BLaER1 (cell line): ENCODE measurements around the gene PTPRN2.
A peak's percentile ranks its signal among the peaks of the same experiment; 100 is the strongest.

Experiments used
- H3K27ac ChIP-seq: shearing (Covaris generic); formaldehyde crosslinking; 2 replicates; pipeline ENCODE4 v1.8.1; 2022
- H3K27me3 ChIP-seq: shearing (Covaris generic); formaldehyde crosslinking; 2 replicates; pipeline ENCODE4 v1.8.1; 2022
- H3K36me3 ChIP-seq: shearing (Covaris generic); formaldehyde crosslinking; 2 replicates; pipeline ENCODE4 v1.8.1; 2022
- H3K4me1 ChIP-seq: shearing (Covaris generic); formaldehyde crosslinking; 2 replicates; pipeline ENCODE4 v1.8.1; 2022
- H3K4me2 ChIP-seq: shearing (Covaris generic); formaldehyde crosslinking; 2 replicates; pipeline ENCODE4 v1.8.1; 2022
- H3K4me3 ChIP-seq: shearing (Covaris generic); formaldehyde crosslinking; 2 replicates; pipeline ENCODE4 v1.8.1; 2022
- H3K9ac ChIP-seq: shearing (Covaris generic); formaldehyde crosslinking; 2 replicates; pipeline ENCODE4 v1.8.1; 2022
- H3K9me3 ChIP-seq: shearing (Covaris generic); formaldehyde crosslinking; 2 replicates; pipeline ENCODE4 v1.8.1; 2022
- H4K20me1 ChIP-seq: shearing (Covaris generic); formaldehyde crosslinking; 2 replicates; pipeline ENCODE4 v1.8.1; 2022
- Cebpa-rat ChIP-seq: shearing (Covaris generic); IDR thresholded peaks from 2 replicates; pipeline ENCODE4 v1.8.1; 2022

Gene PTPRN2

DNA sequence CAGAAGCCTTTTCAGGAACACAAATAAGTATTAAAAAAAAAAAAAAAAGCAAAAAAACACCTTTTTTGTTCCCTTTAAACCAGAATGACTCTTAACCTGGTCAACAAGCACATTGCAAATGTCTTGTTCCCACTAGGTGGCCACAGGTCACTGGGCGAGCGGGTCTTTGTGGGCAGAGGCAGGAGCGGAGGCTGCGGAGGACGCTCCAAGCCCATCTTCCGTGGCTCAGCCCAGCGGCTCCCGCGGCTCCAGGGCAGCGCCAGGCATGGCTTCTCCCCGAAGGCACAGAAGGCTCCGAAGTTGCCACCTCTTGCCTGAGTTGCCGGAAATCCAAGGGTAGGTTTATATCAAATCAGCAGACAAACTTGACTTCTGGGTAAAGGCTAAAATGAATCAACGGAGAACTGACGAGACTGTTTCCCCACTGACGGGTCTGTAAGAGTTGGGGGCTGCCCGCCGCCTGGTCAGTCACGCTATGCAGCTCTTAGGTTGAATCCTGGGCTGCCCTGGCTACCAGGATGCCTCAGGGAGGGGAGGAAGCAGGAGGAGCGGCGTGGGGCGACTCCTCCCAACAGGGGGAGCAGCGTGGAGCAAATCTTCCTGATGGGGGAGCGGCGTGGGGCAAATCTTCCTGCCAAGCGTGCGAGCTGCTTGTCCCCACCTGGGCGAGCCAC, 144.5 kb downstream of the PTPRN2 start:
- Histone ChIP-seq H3K4me2 (peak overlapping the region; percentile 71), H3K36me3 (no peaks in the 10 kb centered on the region), H4K20me1 (no peaks in the 10 kb centered on the region), H3K4me3 (no peak overlapping the region), H3K9me3 (peaks cover 8% of the 10 kb centered on the region), H3K27ac (no peak overlapping the region; the same call in 1 of the 2 replicates), H3K9ac (no peak overlapping the region), H3K27me3 (no peaks in the 10 kb centered on the region), H3K4me1 (peaks cover 38% of the 10 kb centered on the region)
- no peak for TF ChIP-seq Cebpa-rat

- H3K4me3 ChIP-seq = peak overlapping the region; percentile 1; the same call in 1 of the 2 replicates
- peak overlapping the region; percentile 71 for H3K4me2 ChIP-seq
- H3K27me3 ChIP-seq = no peaks in the 10 kb centered on the region
- H3K27ac ChIP-seq = no peak overlapping the region
- no peak for TF ChIP-seq Cebpa-rat
- H3K9me3 ChIP-seq = peaks cover 8% of the 10 kb centered on the region
- no peaks in the 10 kb centered on the region for H4K20me1 ChIP-seq
- peaks cover 38% of the 10 kb centered on the region for H3K4me1 ChIP-seq
- no peaks in the 10 kb centered on the region for H3K36me3 ChIP-seq
- H3K9ac ChIP-seq = no peak overlapping the region
Observed at GRCh38 chr7:158442260-158442659, 145.4 kb downstream of the PTPRN2 start.

- Histone ChIP-seq H4K20me1 (no peaks in the 10 kb centered on the region), H3K9me3 (peaks cover 15% of the 10 kb centered on the region), H3K4me3 (no peak overlapping the region), H3K27me3 (no peaks in the 10 kb centered on the region), H3K36me3 (no peaks in the 10 kb centered on the region), H3K4me1 (peaks cover 23% of the 10 kb centered on the region), H3K9ac (no peak overlapping the region), H3K4me2 (no peak overlapping the region), H3K27ac (no peak overlapping the region)
- no peak for TF ChIP-seq Cebpa-rat
Observed at GRCh38 chr7:158439035-158439434, 148.6 kb downstream of the PTPRN2 start.

DNA sequence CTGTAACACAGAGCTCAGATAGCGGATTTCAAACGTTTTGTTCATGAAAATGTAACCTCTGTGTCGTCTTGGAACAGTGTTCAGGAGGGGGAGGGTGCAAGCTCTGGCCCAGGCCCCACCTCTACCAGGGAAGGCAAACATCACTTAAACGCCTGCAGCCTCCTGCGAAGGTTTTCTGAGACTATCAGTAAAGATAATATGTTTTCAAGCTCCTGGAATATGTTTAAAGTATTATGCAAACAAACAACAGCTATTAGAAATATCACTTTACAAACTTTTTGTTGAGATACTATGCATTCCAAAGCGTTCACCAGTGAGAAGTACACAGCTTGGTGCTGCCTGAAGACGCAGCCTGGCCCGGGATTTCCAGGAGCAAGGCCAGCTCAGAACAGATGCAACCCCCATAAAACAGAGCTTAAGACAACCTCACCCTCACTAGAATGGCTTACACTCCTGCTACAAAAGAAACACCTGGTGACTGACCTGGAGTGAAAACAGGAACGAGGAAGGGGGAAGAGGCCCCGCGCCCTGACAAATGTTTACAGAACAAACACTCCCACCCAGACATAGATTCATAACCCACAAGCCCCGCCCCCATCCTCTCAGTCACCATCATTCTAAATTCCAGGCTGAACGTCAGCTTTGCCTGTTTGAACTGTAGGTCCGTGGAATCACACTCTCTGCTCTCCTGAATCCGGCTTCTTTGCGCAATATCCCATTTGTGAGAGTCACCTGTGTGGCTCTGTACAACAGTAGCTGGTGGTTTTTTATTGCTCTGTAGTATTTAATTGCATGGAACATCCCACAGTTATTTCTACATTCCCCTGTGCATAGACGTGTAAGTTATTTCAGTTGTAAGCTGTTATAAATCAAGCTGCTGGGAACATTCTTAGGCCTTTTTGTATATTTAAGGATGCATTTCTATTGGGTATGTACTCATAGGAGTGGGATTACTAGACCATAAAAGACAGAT, 155.0 kb downstream of the PTPRN2 start:
- H3K4me1 ChIP-seq = peaks cover 58% of the 10 kb centered on the region
- H3K36me3 ChIP-seq = no peaks in the 10 kb centered on the region
- H3K9ac ChIP-seq = no peak overlapping the region
- H3K4me3 ChIP-seq = no peak overlapping the region
- peak overlapping the region; percentile 88 for H3K4me2 ChIP-seq
- H3K27ac ChIP-seq = no peak overlapping the region
- H4K20me1 ChIP-seq = no peaks in the 10 kb centered on the region
- peaks cover 5% of the 10 kb centered on the region for H3K27me3 ChIP-seq
- no peak for TF ChIP-seq Cebpa-rat
- peaks cover 7% of the 10 kb centered on the region; the same call in 1 of the 2 replicates for H3K9me3 ChIP-seq

GRCh38 chr7:158431941-158432347, 155.7 kb downstream of the PTPRN2 start:
- Histone ChIP-seq H3K4me2 (peak overlapping the region; percentile 88), H3K4me3 (no peak overlapping the region), H3K9ac (no peak overlapping the region), H3K36me3 (no peaks in the 10 kb centered on the region), H3K9me3 (peaks cover 7% of the 10 kb centered on the region; the same call in 1 of the 2 replicates), H4K20me1 (no peaks in the 10 kb centered on the region), H3K27me3 (peaks cover 5% of the 10 kb centered on the region), H3K4me1 (peaks cover 58% of the 10 kb centered on the region), H3K27ac (no peak overlapping the region)
- TF ChIP-seq Cebpa-rat = no peak

DNA sequence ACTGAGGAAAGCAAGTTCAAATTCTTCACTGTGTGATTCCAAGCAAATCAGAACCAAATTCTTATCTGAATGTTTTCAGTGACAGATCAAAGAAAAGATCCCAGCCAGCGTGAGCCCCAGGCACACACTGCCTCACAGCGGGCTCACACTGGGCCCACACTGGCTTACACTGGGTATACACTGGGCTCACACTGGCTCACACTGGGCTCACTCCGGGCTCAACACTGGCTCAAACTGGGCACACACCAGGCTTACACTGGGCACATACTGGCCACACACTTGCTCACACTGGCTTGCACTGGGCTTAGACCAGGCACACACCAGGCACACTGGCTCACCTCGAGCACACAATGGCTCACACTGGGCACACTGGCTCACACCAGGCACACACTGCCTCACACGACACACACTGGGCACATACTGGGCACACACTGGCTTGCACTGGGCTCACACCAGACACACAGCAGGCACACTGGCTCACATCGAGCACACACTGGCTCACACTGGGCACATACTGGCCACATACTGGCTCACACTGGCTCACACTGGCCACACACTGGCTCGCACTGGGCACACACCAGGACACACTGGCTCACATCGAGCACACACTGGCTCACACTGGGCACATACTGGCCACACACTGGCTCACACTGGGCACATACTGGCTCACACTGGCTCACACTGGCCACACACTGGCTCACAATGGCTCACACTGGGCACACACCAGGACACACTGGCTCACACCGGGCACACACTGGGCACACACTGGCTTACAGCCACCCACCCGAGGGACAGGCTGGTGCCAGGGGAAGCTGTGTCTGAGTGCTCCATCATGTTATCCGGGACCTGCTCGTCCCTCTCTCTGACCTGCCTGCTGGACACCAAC, 156.3 kb downstream of the PTPRN2 start:
- no peaks in the 10 kb centered on the region for H4K20me1 ChIP-seq

DNA sequence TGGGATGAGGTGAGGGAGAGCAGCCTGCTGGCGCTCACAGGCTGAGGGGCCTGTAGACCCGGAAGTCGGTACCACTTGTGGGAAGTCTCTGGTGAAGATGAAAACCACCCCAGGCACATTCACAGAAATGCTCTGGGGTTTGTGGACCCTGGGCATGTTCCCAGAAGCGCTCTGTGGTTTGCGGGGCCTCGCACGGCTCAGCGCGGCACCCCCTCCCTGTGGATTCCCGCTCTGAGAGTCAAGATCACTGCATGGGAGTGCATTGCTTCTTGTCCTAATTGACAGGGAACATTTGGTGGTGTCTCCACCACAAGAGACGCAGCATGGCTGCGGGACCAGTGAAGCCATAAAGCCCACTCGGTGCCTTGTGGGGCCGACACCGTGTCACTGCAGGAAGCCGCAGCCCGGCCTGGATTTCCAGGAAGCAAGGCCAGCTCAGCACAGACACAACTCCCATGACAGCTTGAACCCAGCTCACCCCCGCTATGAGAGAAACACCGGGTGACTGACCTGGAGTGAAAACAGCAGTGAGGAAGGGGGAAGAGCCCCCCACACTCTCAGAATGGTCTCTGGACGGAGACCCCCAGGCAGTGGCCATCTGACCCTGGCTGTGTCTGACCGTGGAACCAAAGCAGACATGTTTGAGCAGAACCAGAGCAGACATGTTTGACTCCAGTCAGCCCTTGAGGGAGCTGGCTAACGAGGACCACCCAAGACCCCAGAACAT, 157.2 kb downstream of the PTPRN2 start:
- Histone ChIP-seq H3K9me3 (peaks cover 2% of the 10 kb centered on the region; the same call in 1 of the 2 replicates), H3K27ac (no peak overlapping the region), H3K4me3 (peak overlapping the region; percentile 28), H3K9ac (0 out of 2 replicates have a peak overlapping the region, but pooled peaks have one; percentile 11), H3K4me2 (peak overlapping the region; percentile 88), H3K27me3 (peaks cover 5% of the 10 kb centered on the region), H4K20me1 (no peaks in the 10 kb centered on the region), H3K4me1 (peaks cover 58% of the 10 kb centered on the region), H3K36me3 (no peaks in the 10 kb centered on the region)
- TF ChIP-seq Cebpa-rat = no peak

More for the DNA sequence above, 156.3 kb downstream of the PTPRN2 start:
- no peak for TF ChIP-seq Cebpa-rat
- Histone ChIP-seq H3K9me3 (peaks cover 7% of the 10 kb centered on the region; the same call in 1 of the 2 replicates), H3K4me3 (no peak overlapping the region; the same call in 1 of the 2 replicates), H3K36me3 (no peaks in the 10 kb centered on the region), H3K27ac (no peak overlapping the region), H3K27me3 (peaks cover 5% of the 10 kb centered on the region), H3K9ac (0 out of 2 replicates have a peak overlapping the region, but pooled peaks have one; percentile 11), H3K4me1 (peaks cover 58% of the 10 kb centered on the region), H3K4me2 (peak overlapping the region; percentile 88)

DNA sequence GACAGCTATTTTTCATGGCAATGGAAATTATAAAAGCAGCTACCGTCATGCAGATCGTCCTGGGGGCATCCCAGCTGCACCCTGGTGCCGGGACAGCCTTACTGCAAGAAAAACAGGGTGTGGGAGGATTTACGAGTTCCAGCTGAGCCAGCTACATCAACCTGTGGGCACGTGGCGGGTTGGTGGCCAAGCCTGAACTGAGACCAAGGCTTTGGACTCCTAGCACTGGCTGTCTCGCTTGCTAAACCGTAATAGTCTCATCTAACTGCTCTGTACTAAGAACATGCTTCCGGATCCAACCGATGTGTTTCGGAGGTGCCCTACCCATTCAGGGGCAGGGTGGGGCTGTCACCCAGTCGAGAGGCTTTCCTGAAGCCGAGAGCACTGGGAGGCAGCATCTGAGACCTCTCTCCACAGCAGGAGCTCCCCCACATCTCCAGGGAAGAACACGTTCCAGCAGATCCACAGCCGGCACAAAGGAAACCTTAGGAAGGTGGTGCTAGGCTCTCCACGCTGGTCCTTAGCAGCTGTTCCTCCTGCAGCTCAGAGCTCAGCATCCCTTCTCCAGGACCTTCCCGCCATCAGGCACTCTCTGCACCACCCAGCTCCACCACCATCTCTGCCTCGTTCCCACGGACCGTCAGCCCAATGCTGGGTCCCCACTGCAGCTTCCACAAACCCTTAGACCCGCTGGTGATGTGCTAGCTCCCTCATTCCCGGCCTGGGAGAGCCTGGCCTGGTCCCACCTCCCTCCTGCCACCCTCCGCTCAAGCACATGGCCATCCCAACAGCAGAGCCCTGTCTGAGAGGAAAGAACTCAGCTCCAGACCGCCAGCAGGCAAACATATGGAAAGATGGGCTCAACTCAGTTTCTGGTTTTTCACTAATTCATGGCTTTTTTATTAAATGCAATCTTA, 158.5 kb downstream of the PTPRN2 start:
- peak overlapping the region; percentile 82 for H3K27ac ChIP-seq
- no peaks in the 10 kb centered on the region for H3K36me3 ChIP-seq
- no peaks in the 10 kb centered on the region for H3K9me3 ChIP-seq
- peak overlapping the region; percentile 61 for H3K9ac ChIP-seq
- H3K27me3 ChIP-seq = peaks cover 5% of the 10 kb centered on the region
- peak overlapping the region; percentile 88 for H3K4me2 ChIP-seq
- no peak for TF ChIP-seq Cebpa-rat
- peaks cover 68% of the 10 kb centered on the region for H3K4me1 ChIP-seq
- H3K4me3 ChIP-seq = peak overlapping the region; percentile 28
- H4K20me1 ChIP-seq = no peaks in the 10 kb centered on the region
